Heart right ventricle (tissue), 16 donors: Measurements from ENCODE around the gene FAHD1. TPM values are rescaled to one million over a fixed set of nuclear protein-coding genes. Genes with fewer than 3 reads are reported as not detected.

ENCODE experiments used
- ATAC-seq, 8 donors: fragments of 200-7000 bp; cut with Tn5 transposase; one replicate each; pipeline ENCODE4 v1.9.1; 2020; ENCODE audit warnings: mild to moderate bottlenecking in 8 of 8, moderate library complexity in 8 of 8, moderate number of reproducible peaks in 1 of 8
- DNase-seq, 2 donors: peaks; one replicate each; pipeline ENCODE4 v3.0.0-alpha.2; 2020
- H3K27ac ChIP-seq, 10 donors: fragments of 200-600 bp; sonication (generic) in 2 of 10; one replicate each; pipeline versions ENCODE4 v1.5.0 to v1.8.0; 2020 to 2022; ENCODE audit warnings: mild to moderate bottlenecking in 3 of 10
- H3K27me3 ChIP-seq, 7 donors: fragments of 200-600 bp; one replicate each; pipeline ENCODE4 v1.8.0; 2021 to 2022; ENCODE audit warnings: mild to moderate bottlenecking in 2 of 7
- H3K36me3 ChIP-seq, 9 donors: fragments of 200-600 bp; sonication (generic) in 1 of 9; one replicate each; pipeline versions ENCODE4 v1.5.0 to v1.8.0; 2020 to 2022; ENCODE audit warnings: mild to moderate bottlenecking in 2 of 9
- H3K4me1 ChIP-seq, 9 donors: fragments of 200-600 bp; sonication (generic) in 1 of 9; one replicate each; pipeline versions ENCODE4 v1.5.0 to v1.8.0; 2020 to 2022; ENCODE audit warnings: mild to moderate bottlenecking in 4 of 9
- H3K4me3 ChIP-seq, 10 donors: fragments of 200-600 bp; sonication (generic) in 2 of 10; one replicate each; pipeline versions ENCODE4 v1.5.0 to v1.8.0; 2020 to 2022; ENCODE audit warnings: mild to moderate bottlenecking in 7 of 10, moderate library complexity in 2 of 10
- H3K9me3 ChIP-seq, 11 donors: fragments of 200-600 bp in 10 of 11; sonication (generic) in 2 of 11; one replicate each; pipeline versions ENCODE4 v1.5.0 to v1.8.0; 2013 to 2022; ENCODE audit warnings: mild to moderate bottlenecking in 2 of 11, control low read depth in 1 of 11, moderate library complexity in 1 of 11
- CTCF ChIP-seq, 9 donors: fragments of 200-600 bp; sonication (generic) in 2 of 9; IDR thresholded peaks; one replicate each; pipeline versions ENCODE4 v1.5.0 to v1.8.0; 2021 to 2022; ENCODE audit warnings: antibody characterized with exemption in 9 of 9, mild to moderate bottlenecking in 5 of 9, moderate library complexity in 1 of 9
- WGBS, 2 donors: extraction: QIAGEN DNeasy Blood & Tissue Kit; methylation state at CpG; one replicate each; pipeline ENCODE4 v1.1.7; 2013; ENCODE audit warnings: inconsistent platforms in 1 of 2; 5-methylcytosine and 5-hydroxymethylcytosine counted together
- intact Hi-C, 10 donors: fragments of 100-400 bp; cut with DNase I; formaldehyde crosslinking; loops; one replicate each; pipeline versions ENCODE4 v1.11.1 to v1.14.2; 2022
- polyA plus RNA-seq, 2 donors: library from polyadenylated mRNA; stranded (reverse); fragments of 200-250 nt; gene quantifications; one replicate each; pipeline ENCODE4 v1.2.3, GENCODE V29; 2013
- total RNA-seq, 10 donors: library from RNA; stranded (reverse); fragmentation: NEBNext Ultra II Directional in 3 of 10; extraction: Animal tissue kit (Norgen Biotek cat#: 25700) in 3 of 10; gene quantifications; one replicate each; pipeline versions ENCODE4 v1.2.1 to v1.2.4, GENCODE V29; 2021 to 2023
- donor health status: Arrhythmogenic right ventricular cardiomyopathy.
- donor health status: ischemic (EF 13 %, LVEDD 7.1; RV severe dilation, severe dysfunction).
- donor health status: healthy with polysubstance abuse.
- donor health status: DM: no; HTN: yes; CAD: no.
- donor health status: DM: no; HTN: no; CAD: no.
- donor health status: ischemic (EF 25% LVEDD 6.9; RV normal size, moderate dysfunction).
- donor health status: ischemic (EF 25% LVEDD 5.7; RV mildly dilated, moderate dysfunction).
- donor health status: healthy.
- donor health status: DM: yes; HTN: yes; CAD: no.
- donor health status: Ischemic cardiomyopathy.
- donor health status: ischemic (EF 35%, LVEDD 5.7; RV mildly dilated, moderate dysfunction).
- donor health status: nonischemic (EF 11% LVEDD 7.7; RV severe dilation, severe dysfunction).
- donor health status: DM: yes; HTN: yes; CAD: no.
- donor health status: PGD.
- donor health status: ischemic (EF 29% LVEDD 5.4; RV normal size, mild dysfunction).
- donor health status: nonischemic (EF 23%, LVEDD 6.1; RV moderate dilation, normal function).

FAHD1 gene
- total and polyA plus RNA-seq, 12 donors = 16.2 to 47.6 (median 31.5) TPM

DNA sequence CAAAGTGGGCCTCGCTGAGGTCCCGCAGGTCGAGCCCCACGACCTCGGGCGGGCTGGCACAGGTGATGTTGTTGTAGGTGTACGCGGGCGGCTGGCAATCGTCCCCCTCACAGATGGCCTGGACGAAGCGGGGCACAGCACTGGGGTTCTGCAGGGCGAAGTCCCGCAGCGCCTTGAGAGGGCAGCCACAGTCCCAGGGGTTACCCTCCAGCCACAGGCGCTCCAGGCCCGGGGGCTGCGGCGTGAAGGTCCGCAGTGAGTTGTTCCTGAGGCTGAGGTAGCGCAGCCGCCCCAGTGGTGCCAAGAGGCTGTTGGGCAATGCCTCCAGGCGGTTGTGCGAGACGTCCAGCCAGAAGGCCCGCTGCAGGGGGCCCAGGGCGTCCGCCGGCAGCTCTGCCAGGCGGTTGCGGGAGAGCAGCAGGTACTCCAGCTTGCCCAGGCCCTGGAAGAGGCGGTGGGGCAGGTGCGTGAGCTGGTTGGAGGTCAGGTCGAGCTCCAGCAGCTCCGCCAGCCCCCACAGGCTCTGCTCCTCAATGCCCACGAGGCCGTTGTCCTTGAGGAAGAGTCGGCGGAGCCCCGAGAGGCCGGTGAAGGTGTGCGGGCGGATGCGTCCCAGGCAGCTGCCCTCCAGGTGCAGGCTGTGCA, 36.3 kb upstream of the FAHD1 start:
- H3K36me3 ChIP-seq = peaks cover 0 to 63% (median 12%) of the 10 kb centered on the region in 9 donors
- ATAC-seq (no peak), DNase-seq (peak in 1 of 2 donors; percentile 8)
- H3K27me3 ChIP-seq = no peaks in the 10 kb centered on the region
- WGBS, 2 donors = 92 to 94% methylated on average over 44 of the region's 44 CpGs
- H3K27ac ChIP-seq = no peak overlapping the region
- no peak for TF ChIP-seq CTCF (IDR thresholded peaks at IDR 0.05)
- peaks cover 0 to 7% (median 0%) of the 10 kb centered on the region in 9 donors for H3K4me1 ChIP-seq
- no peak overlapping the region for H3K4me3 ChIP-seq
- intact Hi-C loops = loop anchor here in 1 of 10 donors (10.0 kb wide), 1 partner anchor 56 kb away; no protein-coding TSS in a partner anchor
- H3K9me3 ChIP-seq = no peaks in the 10 kb centered on the region

GRCh38 chr16:1791256-1791942, 35.6 kb upstream of the FAHD1 start:
- Histone ChIP-seq H3K9me3 (no peaks in the 10 kb centered on the region), H3K36me3 (peaks cover 0 to 60% (median 12%) of the 10 kb centered on the region in 9 donors), H3K4me3 (no peak overlapping the region), H3K27me3 (no peaks in the 10 kb centered on the region), H3K4me1 (no peaks in the 10 kb centered on the region), H3K27ac (no peak overlapping the region)
- DNase-seq (peak in 1 of 2 donors; percentile 12), ATAC-seq (no peak)
- no peak for TF ChIP-seq CTCF (IDR thresholded peaks at IDR 0.05)
- intact Hi-C loops = loop anchor here in 1 of 10 donors (10.0 kb wide), 1 partner anchor 57 kb away; no protein-coding TSS in a partner anchor
- WGBS, 2 donors = 93 to 96% methylated on average over 53 of the region's 53 CpGs

DNA sequence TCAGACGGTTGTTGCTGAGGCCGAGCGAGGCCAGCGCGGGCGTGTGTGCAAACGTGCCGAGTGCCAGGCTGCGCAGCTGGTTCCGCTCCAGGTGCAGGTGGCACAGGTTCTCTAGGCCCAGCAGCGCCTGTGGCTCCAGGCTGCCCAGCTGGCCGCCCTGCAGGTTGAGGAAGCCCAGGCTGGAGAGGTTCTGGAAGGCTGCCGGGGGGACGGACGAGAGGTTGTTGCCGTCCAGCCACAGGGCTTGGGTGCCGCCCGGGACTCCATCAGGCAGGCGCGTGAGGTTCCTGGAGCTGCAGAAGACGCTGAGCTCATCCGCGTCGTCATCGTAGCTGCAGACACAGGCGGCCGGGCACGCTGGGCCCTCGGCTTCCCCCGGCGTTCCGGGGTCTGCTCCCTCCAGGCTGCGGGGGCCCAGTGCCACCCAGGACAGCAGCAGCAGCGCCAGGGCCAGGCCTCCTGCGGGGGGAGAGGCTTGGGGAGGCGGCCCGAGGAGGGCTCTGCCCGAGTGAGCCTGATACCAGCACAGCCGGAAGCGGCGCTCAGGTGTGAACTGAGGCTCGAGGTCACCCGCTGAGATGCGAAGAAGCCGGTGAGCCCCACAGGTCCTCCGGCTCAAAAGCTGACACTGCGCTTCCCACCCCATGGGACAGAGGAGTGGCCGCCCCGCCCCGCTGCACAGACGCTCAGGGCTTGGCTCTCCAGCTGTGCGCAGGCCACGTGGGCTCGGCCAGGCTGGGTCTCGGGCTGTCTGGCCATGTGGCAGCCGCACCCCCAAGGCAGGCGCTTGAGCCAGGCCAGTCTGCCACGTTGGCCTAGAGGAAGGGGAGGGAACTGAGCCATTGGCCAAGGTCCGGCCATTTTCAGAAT, 34.8 kb upstream of the FAHD1 start:
- Histone ChIP-seq H3K36me3 (peaks cover 0 to 53% (median 11%) of the 10 kb centered on the region in 9 donors), H3K4me1 (no peaks in the 10 kb centered on the region), H3K4me3 (no peak overlapping the region), H3K9me3 (peaks cover 0 to 2% (median 0%) of the 10 kb centered on the region in 11 donors), H3K27ac (no peak overlapping the region), H3K27me3 (no peaks in the 10 kb centered on the region)
- TF ChIP-seq CTCF (IDR thresholded peaks at IDR 0.05) = no peak
- DNase-seq (peak in 1 of 2 donors; percentile 12), ATAC-seq (peak in 2 of 8 donors; percentile 9 to 19)
- intact Hi-C loops = loop anchor here in 1 of 10 donors (10.0 kb wide), 1 partner anchor 57 kb away; no protein-coding TSS in a partner anchor
- WGBS, 2 donors = 87 to 88% methylated on average over 59 of the region's 59 CpGs
